ENCODE results near the gene HERC5.

The HERC5 gene

GRCh38 chr4:88415982-88416381 lies 40.9 kb upstream of the HERC5 start:
- no peak overlapping the region for H3K4me3 ChIP-seq (ENCODE audit: control insufficient read depth, low read depth, low read length)
- no peak for TF ChIP-seq CTCF (IDR thresholded peaks at IDR 0.05; ENCODE audit: control insufficient read depth, insufficient read depth, low read depth, low read length, missing control alignments)
- no peak for DNase-seq (ENCODE audit: low read depth)

DNA sequence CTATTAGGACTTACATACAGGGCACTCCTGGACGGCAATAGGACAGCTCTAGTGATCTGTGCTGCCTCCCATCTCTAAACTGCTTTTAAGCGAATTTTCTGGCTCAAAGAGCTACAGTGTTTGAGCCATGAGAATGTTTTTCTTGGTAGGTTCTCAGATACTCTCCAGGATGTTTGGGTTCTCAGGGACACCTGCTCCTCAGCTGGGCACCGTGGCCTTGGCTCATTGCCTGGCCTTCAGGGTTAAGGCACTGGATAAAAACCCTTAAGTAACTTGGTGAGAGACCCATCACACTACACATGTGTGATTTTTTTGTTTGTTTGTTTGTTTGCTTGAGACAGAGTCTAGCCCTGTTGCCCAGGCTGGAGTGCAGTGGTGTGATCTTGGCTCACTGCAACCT lies 38.5 kb upstream of the HERC5 start:
- DNase-seq (ENCODE audit: low read depth) = no peak
- H3K4me3 ChIP-seq (ENCODE audit: control insufficient read depth, low read depth, low read length) = no peak overlapping the region
- TF ChIP-seq CTCF (IDR thresholded peaks at IDR 0.05; ENCODE audit: control insufficient read depth, insufficient read depth, low read depth, low read length, missing control alignments) = no peak

GRCh38 chr4:88419874-88420273 lies 37.0 kb upstream of the HERC5 start:
- no peak for DNase-seq (ENCODE audit: low read depth)
- TF ChIP-seq CTCF (IDR thresholded peaks at IDR 0.05; ENCODE audit: control insufficient read depth, insufficient read depth, low read depth, low read length, missing control alignments) = no peak
- H3K4me3 ChIP-seq (ENCODE audit: control insufficient read depth, low read depth, low read length) = no peak overlapping the region

DNA sequence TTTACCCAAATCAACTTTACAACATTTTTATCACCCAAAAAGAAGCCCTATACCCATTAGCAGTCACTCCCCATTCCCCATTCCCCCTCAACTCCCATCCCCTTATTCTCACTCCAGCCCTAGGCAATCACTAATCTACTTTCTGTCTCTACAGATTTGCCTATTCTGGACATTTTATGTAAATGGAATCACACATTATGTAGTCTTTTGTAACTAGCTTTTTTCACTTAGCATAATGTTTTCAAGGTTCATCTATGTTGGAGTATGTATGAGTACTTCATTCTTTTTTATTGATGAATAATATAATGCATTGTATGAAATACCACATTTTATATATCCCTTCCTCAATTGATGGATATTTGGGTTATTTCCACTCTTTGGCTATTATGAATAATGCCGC lies 36.1 kb upstream of the HERC5 start:
- no peak for TF ChIP-seq CTCF (IDR thresholded peaks at IDR 0.05; ENCODE audit: control insufficient read depth, insufficient read depth, low read depth, low read length, missing control alignments)
- no peak for DNase-seq (ENCODE audit: low read depth)
- H3K4me3 ChIP-seq (ENCODE audit: control insufficient read depth, low read depth, low read length) = no peak overlapping the region

DNA sequence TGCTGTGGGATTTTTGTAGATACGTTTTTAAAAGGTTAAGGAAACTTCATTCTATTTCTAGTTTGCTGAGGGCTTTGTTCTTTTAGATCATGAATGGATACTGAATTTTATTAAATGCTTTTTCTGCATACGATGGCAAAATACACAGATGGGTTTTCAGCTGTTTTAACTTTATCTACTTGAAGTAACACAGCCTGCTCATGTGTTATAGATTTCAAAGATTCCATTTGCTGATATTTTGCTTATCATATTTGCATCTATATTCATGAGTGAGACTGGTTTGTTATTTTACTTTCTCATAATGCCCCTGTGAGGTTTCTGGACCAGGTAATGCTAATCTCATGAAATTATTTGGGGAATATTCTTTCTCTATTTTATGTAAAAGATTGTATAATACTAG lies 34.5 kb upstream of the HERC5 start:
- no peak for TF ChIP-seq CTCF (IDR thresholded peaks at IDR 0.05; ENCODE audit: control insufficient read depth, insufficient read depth, low read depth, low read length, missing control alignments)
- H3K4me3 ChIP-seq (ENCODE audit: control insufficient read depth, low read depth, low read length) = no peak overlapping the region
- no peak for DNase-seq (ENCODE audit: low read depth)

GRCh38 chr4:88429401-88429800 lies 27.5 kb upstream of the HERC5 start:
- DNase-seq (ENCODE audit: low read depth) = no peak
- TF ChIP-seq CTCF (IDR thresholded peaks at IDR 0.05; ENCODE audit: control insufficient read depth, insufficient read depth, low read depth, low read length, missing control alignments) = no peak
- no peak overlapping the region for H3K4me3 ChIP-seq (ENCODE audit: control insufficient read depth, low read depth, low read length)

Data from AG09309 (cell line).